Measurements from ENCODE around the gene INTS7.

Gene INTS7

GRCh38 chr1:211951856-211952255 lies 83.5 kb downstream of the INTS7 start:
- peak in 1 of 2 donors; percentile 25 for DNase-seq
- no peak overlapping the region for H2AFZ ChIP-seq (ENCODE audit: insufficient read depth, low read length, poor library complexity)
- no peak overlapping the region for H3K4me2 ChIP-seq (ENCODE audit: low read length)
- H3K79me2 ChIP-seq (ENCODE audit: control insufficient read depth, insufficient read depth, low read length, poor library complexity), result no peaks in the 10 kb centered on the region
- no peaks in the 10 kb centered on the region for H3K36me3 ChIP-seq (ENCODE audit: control insufficient read depth in 1 of 2, insufficient read depth in 2 of 2, low read length in 2 of 2)
- H4K8ac ChIP-seq (ENCODE audit: low read depth, low read length), result no peak overlapping the region
- no peaks in the 10 kb centered on the region for H3K27me3 ChIP-seq (ENCODE audit: insufficient read depth, low read length)
- H3K79me1 ChIP-seq (ENCODE audit: low read length), result no peaks in the 10 kb centered on the region
- no peaks in the 10 kb centered on the region for H3K9me3 ChIP-seq (ENCODE audit: insufficient read depth, low read depth, low read length)
- no peak overlapping the region for H2AK5ac ChIP-seq (ENCODE audit: low read length)
- no peak overlapping the region for H2BK120ac ChIP-seq (ENCODE audit: insufficient read depth, low read length, poor library complexity)
- H3K27ac ChIP-seq (ENCODE audit: low read depth, low read length), result no peak overlapping the region
- no peak overlapping the region for H4K12ac ChIP-seq (ENCODE audit: low read depth, low read length)
- no peak overlapping the region for H2BK5ac ChIP-seq (ENCODE audit: low read depth, low read length, poor library complexity)
- H2BK12ac ChIP-seq (ENCODE audit: low read length), result no peak overlapping the region
- no peak overlapping the region for H3K18ac ChIP-seq (ENCODE audit: low read length)
- no peaks in the 10 kb centered on the region for H3K4me1 ChIP-seq (ENCODE audit: control insufficient read depth in 1 of 2, insufficient read depth in 2 of 2, low read length in 2 of 2)
- no peak overlapping the region for H3K4me3 ChIP-seq (ENCODE audit: low read depth, low read length)
- H3K9ac ChIP-seq (ENCODE audit: low read length), result no peak overlapping the region
- H4K91ac ChIP-seq (ENCODE audit: low read depth, low read length), result no peak overlapping the region
- H3K23ac ChIP-seq (ENCODE audit: low read length), result no peak overlapping the region
- no peak overlapping the region for H3K4ac ChIP-seq (ENCODE audit: low read depth, low read length)
- H3K14ac ChIP-seq (ENCODE audit: low read length), result no peak overlapping the region

DNA sequence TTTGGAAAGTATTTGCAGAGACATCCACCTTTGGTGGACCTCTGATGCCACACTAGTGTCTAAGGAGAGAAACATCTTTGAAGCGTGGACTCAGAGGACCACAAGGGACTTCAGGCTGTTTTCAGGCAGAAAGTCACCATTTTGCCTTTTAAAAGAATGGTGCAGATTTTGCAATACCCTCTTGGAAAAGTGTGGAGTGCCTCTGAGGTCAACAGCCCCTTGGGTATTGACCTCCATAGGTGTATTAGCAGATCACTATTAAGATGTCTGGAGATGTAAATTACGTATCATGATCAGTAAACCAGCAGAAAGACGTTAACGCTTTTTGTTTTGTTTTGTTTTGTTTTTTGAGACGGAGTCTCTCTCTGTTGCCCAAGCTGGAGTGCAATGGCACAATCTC lies 87.0 kb downstream of the INTS7 start:
- Histone ChIP-seq H3K79me2 (ENCODE audit: control insufficient read depth, insufficient read depth, low read length, poor library complexity) (no peaks in the 10 kb centered on the region), H3K9ac (ENCODE audit: low read length) (no peak overlapping the region), H2AFZ (ENCODE audit: insufficient read depth, low read length, poor library complexity) (no peak overlapping the region), H3K4me2 (ENCODE audit: low read length) (no peak overlapping the region), H2BK120ac (ENCODE audit: insufficient read depth, low read length, poor library complexity) (no peak overlapping the region), H2BK5ac (ENCODE audit: low read depth, low read length, poor library complexity) (no peak overlapping the region), H3K4ac (ENCODE audit: low read depth, low read length) (no peak overlapping the region), H3K27ac (ENCODE audit: low read depth, low read length) (no peak overlapping the region), H3K14ac (ENCODE audit: low read length) (no peak overlapping the region), H4K8ac (ENCODE audit: low read depth, low read length) (no peak overlapping the region), H3K4me3 (ENCODE audit: low read depth, low read length) (no peak overlapping the region), H2BK12ac (ENCODE audit: low read length) (no peak overlapping the region), H4K91ac (ENCODE audit: low read depth, low read length) (no peak overlapping the region), H2AK5ac (ENCODE audit: low read length) (no peak overlapping the region), H3K36me3 (ENCODE audit: control insufficient read depth in 1 of 2, insufficient read depth in 2 of 2, low read length in 2 of 2) (peaks cover 0 to 2% of the 10 kb centered on the region in 2 experiments), H3K27me3 (ENCODE audit: insufficient read depth, low read length) (no peaks in the 10 kb centered on the region), H3K23ac (ENCODE audit: low read length) (no peak overlapping the region), H3K9me3 (ENCODE audit: insufficient read depth, low read depth, low read length) (no peaks in the 10 kb centered on the region), H3K4me1 (ENCODE audit: control insufficient read depth in 1 of 2, insufficient read depth in 2 of 2, low read length in 2 of 2) (peaks cover 0 to 2% of the 10 kb centered on the region in 2 experiments), H3K79me1 (ENCODE audit: low read length) (no peaks in the 10 kb centered on the region), H3K18ac (ENCODE audit: low read length) (no peak overlapping the region), H4K12ac (ENCODE audit: low read depth, low read length) (no peak overlapping the region)
- DNase-seq, result peak in 1 of 2 donors; percentile 17
- no CpG with 5 or more reads among the region's 5 CpGs for WGBS (ENCODE audit: extremely low coverage, insufficient coverage, insufficient read length)

GRCh38 chr1:211947396-211948295 lies 87.7 kb downstream of the INTS7 start:
- no peaks in the 10 kb centered on the region for H3K27me3 ChIP-seq (ENCODE audit: insufficient read depth, low read length)
- no peak overlapping the region for H3K9ac ChIP-seq (ENCODE audit: low read length)
- H4K12ac ChIP-seq (ENCODE audit: low read depth, low read length), result no peak overlapping the region
- no peak overlapping the region for H3K4me2 ChIP-seq (ENCODE audit: low read length)
- H4K91ac ChIP-seq (ENCODE audit: low read depth, low read length), result no peak overlapping the region
- no peaks in the 10 kb centered on the region for H3K79me1 ChIP-seq (ENCODE audit: low read length)
- H3K27ac ChIP-seq (ENCODE audit: low read depth, low read length), result no peak overlapping the region
- no peaks in the 10 kb centered on the region for H3K9me3 ChIP-seq (ENCODE audit: insufficient read depth, low read depth, low read length)
- WGBS (ENCODE audit: extremely low coverage, insufficient coverage, insufficient read length), result no CpG with 5 or more reads among the region's 11 CpGs
- no peak overlapping the region for H3K23ac ChIP-seq (ENCODE audit: low read length)
- no peak for DNase-seq
- H3K4me3 ChIP-seq (ENCODE audit: low read depth, low read length), result no peak overlapping the region
- H3K79me2 ChIP-seq (ENCODE audit: control insufficient read depth, insufficient read depth, low read length, poor library complexity), result no peaks in the 10 kb centered on the region
- H3K4ac ChIP-seq (ENCODE audit: low read depth, low read length), result no peak overlapping the region
- H2AK5ac ChIP-seq (ENCODE audit: low read length), result no peak overlapping the region
- no peak overlapping the region for H3K14ac ChIP-seq (ENCODE audit: low read length)
- peaks cover 0 to 2% of the 10 kb centered on the region in 2 experiments for H3K4me1 ChIP-seq (ENCODE audit: control insufficient read depth in 1 of 2, insufficient read depth in 2 of 2, low read length in 2 of 2)
- H3K36me3 ChIP-seq (ENCODE audit: control insufficient read depth in 1 of 2, insufficient read depth in 2 of 2, low read length in 2 of 2), result peaks cover 0 to 2% of the 10 kb centered on the region in 2 experiments
- no peak overlapping the region for H2BK120ac ChIP-seq (ENCODE audit: insufficient read depth, low read length, poor library complexity)
- no peak overlapping the region for H4K8ac ChIP-seq (ENCODE audit: low read depth, low read length)
- no peak overlapping the region for H2BK12ac ChIP-seq (ENCODE audit: low read length)
- H2BK5ac ChIP-seq (ENCODE audit: low read depth, low read length, poor library complexity), result no peak overlapping the region
- no peak overlapping the region for H2AFZ ChIP-seq (ENCODE audit: insufficient read depth, low read length, poor library complexity)
- H3K18ac ChIP-seq (ENCODE audit: low read length), result no peak overlapping the region

DNA sequence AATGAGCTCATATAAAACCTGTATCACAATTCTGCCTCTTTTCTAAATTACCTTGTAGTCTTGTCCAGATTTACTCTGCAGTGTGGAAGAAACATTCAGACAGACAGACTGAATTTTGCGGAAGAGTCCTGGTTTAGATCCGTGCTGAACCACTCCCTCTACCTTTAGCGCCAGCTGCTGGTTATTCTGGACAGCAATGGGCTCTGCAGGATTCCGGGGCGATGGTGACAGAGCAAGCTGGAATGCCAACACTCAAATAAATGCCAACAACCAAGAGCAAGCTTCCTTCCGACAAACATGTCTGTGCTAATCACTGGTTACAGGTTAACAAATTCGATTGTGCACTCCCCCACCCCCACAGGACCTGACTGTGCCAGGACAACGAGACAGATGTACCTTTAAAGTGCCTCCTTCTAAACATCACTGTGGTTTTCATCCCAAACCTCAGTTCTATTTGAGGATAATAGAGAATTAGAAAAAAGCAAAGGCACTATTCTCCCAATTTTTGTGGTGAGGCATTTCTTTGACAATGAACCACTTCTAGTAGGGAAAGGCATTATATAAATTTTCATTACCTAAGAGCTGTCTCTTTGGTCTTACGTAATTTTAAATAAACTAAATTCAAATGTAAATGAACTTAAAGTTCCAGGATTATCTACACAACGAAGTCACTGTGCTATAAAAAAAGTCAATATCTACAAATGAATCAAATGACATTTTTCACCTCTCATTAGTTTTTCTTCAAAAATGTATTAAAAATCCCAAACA lies 90.4 kb downstream of the INTS7 start:
- Histone ChIP-seq H3K27me3 (ENCODE audit: insufficient read depth, low read length) (no peaks in the 10 kb centered on the region), H2BK12ac (ENCODE audit: low read length) (no peak overlapping the region), H4K12ac (ENCODE audit: low read depth, low read length) (no peak overlapping the region), H3K4me2 (ENCODE audit: low read length) (no peak overlapping the region), H2BK120ac (ENCODE audit: insufficient read depth, low read length, poor library complexity) (no peak overlapping the region), H3K36me3 (ENCODE audit: control insufficient read depth in 1 of 2, insufficient read depth in 2 of 2, low read length in 2 of 2) (peaks cover 2 to 4% of the 10 kb centered on the region in 2 experiments), H3K9me3 (ENCODE audit: insufficient read depth, low read depth, low read length) (no peaks in the 10 kb centered on the region), H3K27ac (ENCODE audit: low read depth, low read length) (no peak overlapping the region), H3K14ac (ENCODE audit: low read length) (no peak overlapping the region), H2AFZ (ENCODE audit: insufficient read depth, low read length, poor library complexity) (no peak overlapping the region), H3K4me1 (ENCODE audit: control insufficient read depth in 1 of 2, insufficient read depth in 2 of 2, low read length in 2 of 2) (peaks cover 0 to 2% of the 10 kb centered on the region in 2 experiments), H3K9ac (ENCODE audit: low read length) (no peak overlapping the region), H4K8ac (ENCODE audit: low read depth, low read length) (no peak overlapping the region), H2BK5ac (ENCODE audit: low read depth, low read length, poor library complexity) (no peak overlapping the region), H2AK5ac (ENCODE audit: low read length) (no peak overlapping the region), H3K79me2 (ENCODE audit: control insufficient read depth, insufficient read depth, low read length, poor library complexity) (no peaks in the 10 kb centered on the region), H3K18ac (ENCODE audit: low read length) (no peak overlapping the region), H3K4me3 (ENCODE audit: low read depth, low read length) (no peak overlapping the region), H3K79me1 (ENCODE audit: low read length) (no peaks in the 10 kb centered on the region), H3K23ac (ENCODE audit: low read length) (no peak overlapping the region), H3K4ac (ENCODE audit: low read depth, low read length) (no peak overlapping the region), H4K91ac (ENCODE audit: low read depth, low read length) (no peak overlapping the region)
- no CpG with 5 or more reads among the region's 10 CpGs for WGBS (ENCODE audit: extremely low coverage, insufficient coverage, insufficient read length)
- DNase-seq, result peak in 1 of 2 donors; percentile 7

Measured in trophoblast cell (in vitro differentiated cells and primary cell).